WERI-Rb-1 (cell line): ENCODE data around the gene MYCBP.

ENCODE experiments used
- DNase-seq: peaks from one replicate; pipeline ENCODE4 v3.0.0-alpha.2; 2020
- H3K27ac ChIP-seq: fragments of 250-450 bp; sonication (Bioruptor Pico); 2 replicates; pipeline ENCODE4 v1.5.1; 2020; ENCODE audit warnings: mild to moderate bottlenecking, moderate library complexity
- H3K27me3 ChIP-seq: fragments of 250-450 bp; sonication (Bioruptor Pico); 2 replicates; pipeline ENCODE4 v1.5.1; 2021; ENCODE audit warnings: mild to moderate bottlenecking, low read depth, moderate library complexity; ENCODE audit not compliant: insufficient read depth, severe bottlenecking
- H3K36me3 ChIP-seq: fragments of 250-450 bp; sonication (Bioruptor Pico); 2 replicates; pipeline ENCODE4 v1.5.1; 2020; ENCODE audit warnings: mild to moderate bottlenecking, moderate library complexity
- H3K4me3 ChIP-seq: 2 replicates; pipeline ENCODE4 v1.5.1; 2011; ENCODE audit warnings: low read depth, mild to moderate bottlenecking, control low read depth, low read length
- H3K9me3 ChIP-seq: fragments of 250-450 bp; sonication (Bioruptor Pico); 2 replicates; pipeline ENCODE4 v1.5.1; 2021; ENCODE audit warnings: mild to moderate bottlenecking, moderate library complexity; ENCODE audit not compliant: severe bottlenecking
- TF ChIP-seq, protein P1 (sequence below): IDR thresholded peaks from 2 replicates; pipeline ENCODE4 v1.5.1; 2011; ENCODE audit warnings: low read depth, mild to moderate bottlenecking, control low read depth, inconsistent platforms, low read length

The MYCBP gene

GRCh38 chr1:38896169-38896568, 23.0 kb upstream of the MYCBP start:
- Histone ChIP-seq H3K27me3 (no peaks in the 10 kb centered on the region), H3K9me3 (no peaks in the 10 kb centered on the region), H3K4me3 (no peak overlapping the region), H3K36me3 (no peaks in the 10 kb centered on the region), H3K27ac (no peak overlapping the region)
- DNase-seq = no peak
- TF ChIP-seq, protein P1, sequence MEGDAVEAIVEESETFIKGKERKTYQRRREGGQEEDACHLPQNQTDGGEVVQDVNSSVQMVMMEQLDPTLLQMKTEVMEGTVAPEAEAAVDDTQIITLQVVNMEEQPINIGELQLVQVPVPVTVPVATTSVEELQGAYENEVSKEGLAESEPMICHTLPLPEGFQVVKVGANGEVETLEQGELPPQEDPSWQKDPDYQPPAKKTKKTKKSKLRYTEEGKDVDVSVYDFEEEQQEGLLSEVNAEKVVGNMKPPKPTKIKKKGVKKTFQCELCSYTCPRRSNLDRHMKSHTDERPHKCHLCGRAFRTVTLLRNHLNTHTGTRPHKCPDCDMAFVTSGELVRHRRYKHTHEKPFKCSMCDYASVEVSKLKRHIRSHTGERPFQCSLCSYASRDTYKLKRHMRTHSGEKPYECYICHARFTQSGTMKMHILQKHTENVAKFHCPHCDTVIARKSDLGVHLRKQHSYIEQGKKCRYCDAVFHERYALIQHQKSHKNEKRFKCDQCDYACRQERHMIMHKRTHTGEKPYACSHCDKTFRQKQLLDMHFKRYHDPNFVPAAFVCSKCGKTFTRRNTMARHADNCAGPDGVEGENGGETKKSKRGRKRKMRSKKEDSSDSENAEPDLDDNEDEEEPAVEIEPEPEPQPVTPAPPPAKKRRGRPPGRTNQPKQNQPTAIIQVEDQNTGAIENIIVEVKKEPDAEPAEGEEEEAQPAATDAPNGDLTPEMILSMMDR = no peak

DNA sequence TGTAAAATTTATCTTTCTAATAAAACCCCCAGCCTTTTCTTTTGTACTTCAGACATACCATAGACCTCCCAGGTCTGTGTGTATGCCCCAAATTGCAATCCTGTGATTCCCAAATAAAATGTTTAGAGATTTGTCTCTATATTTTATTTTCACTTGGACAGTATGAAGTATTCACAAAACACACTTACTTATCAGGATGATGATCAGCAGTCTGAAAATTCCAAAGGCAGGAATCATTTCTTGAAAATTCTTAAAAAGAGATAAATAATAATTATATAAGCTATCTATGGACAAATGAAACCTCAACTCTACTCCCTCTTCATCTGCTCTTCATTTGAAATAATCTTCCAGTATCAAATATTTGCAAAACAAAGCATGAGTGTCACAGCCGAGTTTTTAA, 19.8 kb upstream of the MYCBP start:
- no peak overlapping the region for H3K4me3 ChIP-seq
- no peaks in the 10 kb centered on the region for H3K9me3 ChIP-seq
- H3K27me3 ChIP-seq = no peaks in the 10 kb centered on the region
- no peak for DNase-seq
- H3K36me3 ChIP-seq = no peaks in the 10 kb centered on the region
- no peak overlapping the region for H3K27ac ChIP-seq
- TF ChIP-seq, protein P1 = no peak

DNA sequence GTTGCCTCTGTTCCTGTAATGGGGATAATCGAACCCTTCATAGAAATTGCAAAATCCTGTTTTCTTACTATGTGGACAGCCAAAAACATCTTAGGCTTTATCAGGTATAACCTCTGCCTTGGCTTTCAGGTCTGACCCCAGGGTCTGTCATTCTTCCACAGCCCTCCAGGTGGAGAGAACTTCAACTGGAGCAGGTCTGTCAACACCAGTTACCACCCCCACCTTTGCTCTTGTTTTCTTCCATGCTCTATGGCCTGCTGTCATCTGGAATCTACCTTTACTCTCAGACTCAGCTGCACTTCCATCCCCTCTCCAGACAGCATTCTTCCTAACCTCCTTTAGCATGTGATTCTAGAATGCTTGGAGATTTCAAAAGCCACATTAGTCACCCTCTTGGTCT, 18.6 kb upstream of the MYCBP start:
- TF ChIP-seq, protein P1 = peak; percentile 33; the same call in 1 of the 2 replicates
- DNase-seq = peak; percentile 36
- H3K9me3 ChIP-seq = no peaks in the 10 kb centered on the region
- no peaks in the 10 kb centered on the region for H3K36me3 ChIP-seq
- no peak overlapping the region for H3K27ac ChIP-seq
- no peaks in the 10 kb centered on the region for H3K27me3 ChIP-seq
- no peak overlapping the region for H3K4me3 ChIP-seq

DNA sequence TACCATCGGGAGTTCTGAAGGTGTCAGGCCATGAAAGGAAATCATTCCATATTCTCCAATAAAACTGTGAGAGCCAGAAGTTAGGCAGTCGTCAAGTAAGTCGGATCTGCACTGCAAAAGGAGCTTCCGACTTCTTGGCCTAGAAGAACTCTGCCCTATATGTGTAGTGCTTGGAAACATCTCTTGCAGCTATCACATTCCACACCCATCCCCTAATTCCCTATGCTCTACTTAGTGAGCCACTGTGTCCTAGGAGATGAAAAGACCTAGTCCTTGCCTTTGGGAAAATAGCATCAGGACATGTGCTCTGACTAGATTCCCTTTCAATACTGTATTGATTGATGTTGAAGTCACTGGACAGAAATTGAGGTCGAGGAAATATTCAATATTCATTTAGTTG, 16.4 kb upstream of the MYCBP start:
- TF ChIP-seq, protein P1 = no peak
- H3K36me3 ChIP-seq = no peaks in the 10 kb centered on the region
- no peaks in the 10 kb centered on the region for H3K9me3 ChIP-seq
- no peak for DNase-seq
- H3K4me3 ChIP-seq = no peak overlapping the region
- H3K27me3 ChIP-seq = no peaks in the 10 kb centered on the region
- H3K27ac ChIP-seq = no peak overlapping the region

DNA sequence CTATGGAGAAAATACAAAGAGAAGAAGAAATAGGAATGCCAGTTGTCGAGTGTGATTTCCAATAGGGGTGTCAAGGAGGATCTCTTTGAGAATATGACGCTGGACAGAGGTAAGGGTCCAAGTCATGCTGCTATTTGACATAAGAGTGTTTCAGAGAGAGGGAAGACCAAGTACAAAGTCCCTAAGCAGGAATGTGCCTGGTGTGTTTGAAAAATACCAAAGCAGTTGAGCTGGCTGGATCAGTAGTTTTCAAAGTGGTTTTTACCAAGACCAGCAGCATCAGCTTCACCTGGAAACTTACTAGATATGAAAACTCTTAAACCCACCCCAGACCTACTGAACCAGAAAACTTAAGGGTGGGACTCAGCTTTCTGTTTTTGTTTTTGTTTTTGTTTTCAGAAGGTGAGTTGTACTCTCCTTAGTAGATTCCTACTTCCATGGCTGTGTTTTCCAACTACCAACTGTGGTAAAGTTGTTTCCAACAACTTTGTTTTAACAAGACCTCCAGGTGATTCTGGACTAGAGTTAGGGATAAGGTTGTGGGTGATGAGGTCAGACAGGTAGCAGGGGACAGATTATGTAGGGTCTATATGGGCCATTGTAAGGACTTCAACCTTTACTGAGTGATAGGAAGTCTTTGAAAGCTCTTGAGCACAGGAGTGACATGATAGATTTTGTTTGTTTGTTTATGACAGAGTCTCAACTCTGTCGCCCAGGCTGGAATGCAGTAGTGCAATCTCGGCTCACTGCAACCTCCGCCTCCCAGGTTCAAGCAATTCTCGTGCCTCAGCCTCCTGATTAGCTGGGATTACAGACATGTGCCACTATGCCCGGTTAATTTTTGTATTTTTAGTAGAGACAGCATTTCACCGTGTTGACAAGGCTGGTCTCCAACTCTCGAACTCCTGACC, 15.5 kb upstream of the MYCBP start:
- H3K4me3 ChIP-seq = no peak overlapping the region
- no peaks in the 10 kb centered on the region for H3K9me3 ChIP-seq
- no peak overlapping the region for H3K27ac ChIP-seq
- TF ChIP-seq, protein P1 = no peak
- no peaks in the 10 kb centered on the region for H3K36me3 ChIP-seq
- no peak for DNase-seq
- no peaks in the 10 kb centered on the region for H3K27me3 ChIP-seq
